ENCODE data around the gene CAMK2D.

GRCh38 chr4:113646442-113646822 lies 115.1 kb downstream of the CAMK2D start:
- no peak for TF ChIP-seq EZH2phosphoT487 (IDR thresholded peaks at IDR 0.05; ENCODE audit: unreplicated experiment)
- no peak for TF ChIP-seq CTCF (conservative IDR thresholded peaks at IDR 0.05; ENCODE audit: low read depth in 2 of 2)
- no peak for TF ChIP-seq REST (IDR thresholded peaks at IDR 0.05; ENCODE audit: unreplicated experiment)
- no peak for TF ChIP-seq POLR2AphosphoS5 (IDR thresholded peaks at IDR 0.05; ENCODE audit: low read depth)
- TF ChIP-seq EZH2 (IDR thresholded peaks at IDR 0.05; ENCODE audit: low read depth, unreplicated experiment) = no peak
